SU-DHL-6 (cell line): ENCODE results near the gene TNFRSF4.

ENCODE experiments used
- H2AFZ ChIP-seq: fragments of 200-600 bp; sonication (generic); 2 replicates; pipeline ENCODE4 v1.6.1; 2014; ENCODE audit warnings: low read depth, mild to moderate bottlenecking, moderate library complexity, mixed read lengths, antibody characterized with exemption, low read length; ENCODE audit not compliant: severe bottlenecking
- H3F3A ChIP-seq: fragments of 200-600 bp; shearing (Covaris generic); 2 replicates; pipeline ENCODE4 v1.6.0; 2016; ENCODE audit warnings: antibody characterized with exemption, mild to moderate bottlenecking; ENCODE audit not compliant: insufficient read depth
- H3K27ac ChIP-seq: fragments of 200-600 bp; sonication (generic); 2 replicates; pipeline ENCODE4 v1.5.1; 2016; ENCODE audit warnings: low read depth, mild to moderate bottlenecking, low read length, moderate library complexity, mixed read lengths
- H3K27me3 ChIP-seq: fragments of 200-600 bp; sonication (generic), shearing (Covaris generic); 2 replicates; pipeline ENCODE4 v1.6.0; 2014; ENCODE audit warnings: mild to moderate bottlenecking, low read length
- H3K36me3 ChIP-seq: fragments of 200-600 bp; sonication (generic); 2 replicates; pipeline ENCODE4 v1.6.1; 2014; ENCODE audit warnings: mild to moderate bottlenecking, low read length, mixed read lengths
- H3K4me2 ChIP-seq: fragments of 300-600, 200-600 bp; shearing (Covaris generic), sonication (generic); 2 replicates; pipeline ENCODE4 v1.6.0; 2014; ENCODE audit warnings: low read length, low read depth, mild to moderate bottlenecking; ENCODE audit not compliant: poor library complexity, severe bottlenecking
- H3K4me3 ChIP-seq: fragments of 200-600 bp; sonication (generic); 2 replicates; pipeline ENCODE4 v1.5.1; 2014; ENCODE audit warnings: antibody characterized with exemption, low read length, mild to moderate bottlenecking, mixed read lengths; ENCODE audit not compliant: insufficient read depth, poor library complexity, severe bottlenecking
- H3K79me2 ChIP-seq: fragments of 200-600 bp; sonication (generic); 2 replicates; pipeline ENCODE4 v1.6.1; 2014; ENCODE audit warnings: mild to moderate bottlenecking, low read length, moderate library complexity; ENCODE audit not compliant: insufficient read depth
- H3K9ac ChIP-seq: fragments of 200-600 bp; sonication (generic); 2 replicates; pipeline ENCODE4 v1.7.0; 2014; ENCODE audit warnings: mild to moderate bottlenecking, low read length
- H3K9me2 ChIP-seq: fragments of 200-600 bp; sonication (generic); replicated peaks from 2 replicates; pipeline ENCODE4 v1.6.1; 2014; ENCODE audit warnings: low read length; ENCODE audit not compliant: insufficient read depth
- H3K9me3 ChIP-seq: fragments of 200-600 bp; sonication (generic); 2 replicates; pipeline ENCODE4 v1.6.1; 2014; ENCODE audit warnings: low read length, mixed read lengths; ENCODE audit not compliant: insufficient read depth
- H4K20me1 ChIP-seq: fragments of 200-600 bp; sonication (generic); 2 replicates; pipeline ENCODE4 v1.6.1; 2014; ENCODE audit warnings: low read depth, mild to moderate bottlenecking, antibody characterized with exemption, low read length, moderate library complexity, mixed read lengths
- EZH2phosphoT487 ChIP-seq: fragments of 200-600 bp; sonication (generic), shearing (Covaris generic); conservative IDR thresholded peaks from 2 replicates; pipeline ENCODE4 v1.6.1; 2018; ENCODE audit warnings: mild to moderate bottlenecking, antibody characterized with exemption, low read length, moderate library complexity, mixed read lengths
- TF ChIP-seq, protein P1 (sequence below): fragments of 200-600 bp; sonication (generic); IDR thresholded peaks from one replicate; pipeline ENCODE4 v1.5.1; 2017; ENCODE audit warnings: antibody characterized with exemption, mild to moderate bottlenecking, low read length, moderate library complexity; ENCODE audit not compliant: insufficient read depth, poor library complexity, severe bottlenecking

TNFRSF4 gene

DNA sequence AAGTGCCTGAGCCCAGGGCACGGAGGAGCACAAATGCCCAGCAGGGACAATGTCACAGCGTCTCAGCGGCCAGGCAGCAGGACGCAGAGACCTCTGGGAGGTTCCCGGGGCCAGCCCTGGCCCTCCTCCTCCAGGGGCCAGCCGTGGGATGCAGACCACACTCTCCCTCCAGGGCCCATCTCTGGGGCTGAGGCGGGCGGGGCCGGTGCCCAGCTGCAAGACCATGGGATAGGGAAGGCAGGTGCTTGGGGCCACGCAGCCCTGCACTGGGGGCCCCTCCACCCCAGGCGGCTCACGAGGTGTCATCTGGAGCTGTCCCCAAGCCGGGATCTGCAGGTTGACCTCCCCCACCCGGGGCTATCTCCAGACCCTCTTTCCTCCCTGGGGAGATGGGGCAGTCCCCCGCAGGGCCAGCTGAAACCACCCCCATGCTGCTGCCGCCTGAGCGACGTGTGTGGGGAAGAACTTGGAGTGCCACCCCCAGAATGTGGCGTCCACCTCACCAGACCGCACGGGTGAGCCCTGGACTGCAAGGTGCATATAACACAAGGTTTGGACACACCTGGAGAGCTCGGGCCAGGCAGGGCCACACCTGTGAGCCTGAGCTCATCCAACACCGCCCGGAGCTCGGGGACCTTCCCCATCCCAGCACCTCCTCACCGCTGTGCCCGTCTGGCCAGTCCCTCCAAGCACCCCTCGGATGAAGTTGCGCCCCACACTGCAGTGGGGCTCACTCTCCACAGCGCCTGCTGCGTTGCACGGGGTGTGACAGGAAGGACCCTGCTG is 44.3 kb downstream of the TNFRSF4 start:
- Histone ChIP-seq H3K27ac (no peak overlapping the region), H3K9me2 (no peaks in the 10 kb centered on the region), H2AFZ (no peak overlapping the region), H3K4me3 (no peak overlapping the region), H3K36me3 (no peaks in the 10 kb centered on the region), H4K20me1 (no peaks in the 10 kb centered on the region), H3F3A (no peaks in the 10 kb centered on the region), H3K9ac (no peak overlapping the region), H3K79me2 (no peaks in the 10 kb centered on the region), H3K9me3 (no peaks in the 10 kb centered on the region), H3K27me3 (no peaks in the 10 kb centered on the region), H3K4me2 (no peak overlapping the region)
- TF ChIP-seq, protein P1, sequence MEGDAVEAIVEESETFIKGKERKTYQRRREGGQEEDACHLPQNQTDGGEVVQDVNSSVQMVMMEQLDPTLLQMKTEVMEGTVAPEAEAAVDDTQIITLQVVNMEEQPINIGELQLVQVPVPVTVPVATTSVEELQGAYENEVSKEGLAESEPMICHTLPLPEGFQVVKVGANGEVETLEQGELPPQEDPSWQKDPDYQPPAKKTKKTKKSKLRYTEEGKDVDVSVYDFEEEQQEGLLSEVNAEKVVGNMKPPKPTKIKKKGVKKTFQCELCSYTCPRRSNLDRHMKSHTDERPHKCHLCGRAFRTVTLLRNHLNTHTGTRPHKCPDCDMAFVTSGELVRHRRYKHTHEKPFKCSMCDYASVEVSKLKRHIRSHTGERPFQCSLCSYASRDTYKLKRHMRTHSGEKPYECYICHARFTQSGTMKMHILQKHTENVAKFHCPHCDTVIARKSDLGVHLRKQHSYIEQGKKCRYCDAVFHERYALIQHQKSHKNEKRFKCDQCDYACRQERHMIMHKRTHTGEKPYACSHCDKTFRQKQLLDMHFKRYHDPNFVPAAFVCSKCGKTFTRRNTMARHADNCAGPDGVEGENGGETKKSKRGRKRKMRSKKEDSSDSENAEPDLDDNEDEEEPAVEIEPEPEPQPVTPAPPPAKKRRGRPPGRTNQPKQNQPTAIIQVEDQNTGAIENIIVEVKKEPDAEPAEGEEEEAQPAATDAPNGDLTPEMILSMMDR, result no peak
- no peak for TF ChIP-seq EZH2phosphoT487

DNA sequence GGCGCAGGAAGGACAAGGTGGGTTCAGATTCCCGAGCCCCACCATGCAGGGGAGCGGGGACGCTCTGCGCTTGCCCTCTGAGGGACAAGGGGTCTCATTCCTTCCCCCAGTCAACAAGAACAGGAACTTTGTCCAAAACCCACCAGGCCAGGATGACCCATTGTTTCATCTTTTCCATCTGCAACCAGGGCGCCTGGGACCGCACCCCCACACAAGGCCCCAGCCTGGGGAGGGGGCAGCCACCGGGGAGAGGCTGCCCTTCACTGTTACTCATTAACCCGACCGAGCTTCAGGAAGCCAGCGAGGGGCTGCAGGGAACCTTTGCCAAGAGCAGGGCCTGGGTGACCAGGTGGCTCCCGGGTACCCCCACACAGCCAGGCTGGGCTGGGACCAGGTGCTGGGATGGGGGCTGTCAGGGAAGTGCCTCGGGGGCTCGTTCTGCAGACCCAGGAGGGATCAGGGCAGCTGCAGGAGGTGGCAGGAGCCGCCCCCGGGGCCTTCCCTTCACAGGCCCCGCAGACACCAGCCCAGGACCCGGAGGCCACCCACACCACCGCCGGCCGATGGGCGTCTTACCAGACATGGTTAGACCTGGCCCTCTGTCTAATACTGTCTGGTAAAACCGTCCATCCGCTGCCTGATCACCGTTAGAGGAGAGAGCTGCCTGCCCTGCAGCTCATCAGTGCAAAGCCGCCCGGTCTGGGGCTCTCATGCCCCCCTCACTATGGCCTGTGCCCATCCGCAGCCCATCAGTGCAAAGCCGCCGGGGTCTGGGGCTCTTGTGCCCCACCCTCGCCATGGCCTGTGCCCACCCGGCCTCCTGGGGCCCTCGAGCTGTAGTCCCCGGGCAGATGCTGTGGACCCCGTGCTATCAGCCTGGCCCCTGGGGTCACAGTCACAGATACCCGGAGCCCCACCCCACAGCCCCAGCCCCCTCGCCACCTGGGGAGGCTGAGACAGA is 45.2 kb downstream of the TNFRSF4 start:
- Histone ChIP-seq H3K4me3 (no peak overlapping the region), H3K9ac (no peak overlapping the region), H3K79me2 (no peaks in the 10 kb centered on the region), H3K9me3 (no peaks in the 10 kb centered on the region), H3K27me3 (no peaks in the 10 kb centered on the region), H4K20me1 (no peaks in the 10 kb centered on the region), H2AFZ (no peak overlapping the region), H3K36me3 (no peaks in the 10 kb centered on the region), H3K4me2 (no peak overlapping the region), H3K27ac (no peak overlapping the region), H3K9me2 (no peaks in the 10 kb centered on the region), H3F3A (no peaks in the 10 kb centered on the region)
- TF ChIP-seq, protein P1, result no peak
- no peak for TF ChIP-seq EZH2phosphoT487

DNA sequence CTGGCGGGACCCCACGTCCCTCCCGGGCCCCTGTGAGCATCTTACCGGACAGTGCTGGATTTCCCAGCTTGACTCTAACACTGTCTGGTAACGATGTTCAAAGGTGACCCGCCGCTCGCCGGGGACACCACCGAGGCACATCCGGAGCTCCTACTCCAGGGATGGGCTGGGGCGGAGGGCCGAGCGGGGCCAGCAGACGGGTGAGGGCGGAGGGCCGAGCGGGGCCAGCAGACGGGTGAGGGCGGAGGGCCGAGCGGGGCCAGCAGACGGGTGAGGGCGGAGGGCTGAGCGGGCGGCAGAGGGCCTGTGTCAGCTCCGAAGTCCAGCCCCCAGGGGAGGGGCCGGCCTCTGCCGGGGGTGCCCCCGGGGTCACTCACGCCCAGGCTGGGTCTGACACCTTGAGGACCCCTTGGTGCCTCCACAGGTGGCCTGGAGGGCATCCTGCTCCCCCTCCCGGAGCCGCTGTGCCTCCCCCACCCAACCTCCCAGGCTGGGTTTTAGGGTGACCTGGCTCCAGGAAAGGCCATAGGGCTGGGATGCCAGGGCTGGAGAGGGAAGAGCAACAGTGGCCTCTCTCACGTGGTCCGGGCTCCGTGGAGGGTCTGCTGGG is 46.0 kb downstream of the TNFRSF4 start:
- no peak overlapping the region for H3K4me3 ChIP-seq
- no peak overlapping the region for H3K4me2 ChIP-seq
- H3K9me2 ChIP-seq, result no peaks in the 10 kb centered on the region
- no peaks in the 10 kb centered on the region for H4K20me1 ChIP-seq
- H3K9ac ChIP-seq, result no peak overlapping the region
- no peak overlapping the region for H3K27ac ChIP-seq
- no peaks in the 10 kb centered on the region for H3K36me3 ChIP-seq
- no peaks in the 10 kb centered on the region for H3F3A ChIP-seq
- no peak overlapping the region for H2AFZ ChIP-seq
- no peaks in the 10 kb centered on the region for H3K79me2 ChIP-seq
- TF ChIP-seq, protein P1, result no peak
- no peak for TF ChIP-seq EZH2phosphoT487
- no peaks in the 10 kb centered on the region for H3K27me3 ChIP-seq
- no peaks in the 10 kb centered on the region for H3K9me3 ChIP-seq
